Brain microvascular endothelial cell (primary cell): ENCODE results near the gene KHDRBS2.

ENCODE experiments used
- DNase-seq: peaks from one replicate; pipeline ENCODE4 v3.0.0-alpha.2; 2020
- H3K27ac ChIP-seq: fragments of 250-450 bp; sonication (Bioruptor Pico); 2 replicates; pipeline ENCODE4 v1.5.1; 2020; ENCODE audit warnings: mild to moderate bottlenecking, moderate library complexity
- H3K27me3 ChIP-seq: fragments of 250-450 bp; sonication (Bioruptor Pico); replicated peaks from 2 replicates; pipeline ENCODE4 v1.5.1; 2020; ENCODE audit warnings: mild to moderate bottlenecking
- H3K36me3 ChIP-seq: fragments of 250-450 bp; sonication (Bioruptor Pico); replicated peaks from 2 replicates; pipeline ENCODE4 v1.5.1; 2020; ENCODE audit warnings: mild to moderate bottlenecking
- H3K4me3 ChIP-seq: 2 replicates; pipeline ENCODE4 v1.5.1; 2011; ENCODE audit warnings: low read depth, mild to moderate bottlenecking, control low read depth, low read length, moderate library complexity
- in situ Hi-C: cut with HindIII; loops from 2 replicates; pipeline ENCODE4 v1.10.0; 2017; ENCODE audit warnings: low sequenced_read_pairs, low pct_ligation_motif_present
- TF ChIP-seq, protein P1 (sequence below): IDR thresholded peaks from 2 replicates; pipeline ENCODE4 v1.5.1; 2011; ENCODE audit warnings: low read depth, mild to moderate bottlenecking, moderate library complexity, low read length, control low read depth, inconsistent platforms; ENCODE audit errors: missing control alignments

Gene KHDRBS2

DNA sequence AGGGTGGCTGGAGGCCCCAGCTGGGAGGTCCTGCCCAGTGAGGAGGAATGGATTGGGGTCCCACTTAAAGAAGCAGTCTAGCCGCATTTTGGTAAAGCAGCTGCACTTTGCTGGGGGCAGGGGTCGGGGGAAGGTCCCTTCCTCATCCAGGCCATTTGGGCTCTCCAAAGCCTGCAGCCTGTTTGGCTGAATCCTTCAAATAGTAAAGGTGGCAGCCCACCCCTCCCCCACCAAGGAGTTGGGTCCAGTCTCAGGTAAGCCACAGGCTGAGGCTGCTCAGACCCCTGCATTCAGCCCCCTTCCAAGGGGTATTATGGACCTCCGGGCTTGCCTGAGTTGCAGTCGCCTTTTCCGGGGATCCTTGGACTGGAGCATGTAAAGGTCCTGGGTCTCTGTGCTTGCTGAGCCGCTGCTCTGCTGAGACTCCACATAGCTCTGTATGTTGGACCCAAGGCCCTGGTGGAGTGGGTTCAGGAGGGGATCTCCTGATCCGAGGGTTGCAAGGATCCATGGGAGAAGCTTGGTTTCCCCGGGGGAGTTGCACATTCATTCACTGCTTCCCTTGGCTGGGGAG is 417.4 kb downstream of the KHDRBS2 start:
- H3K27me3 ChIP-seq = no peaks in the 10 kb centered on the region
- DNase-seq = no peak
- no peaks in the 10 kb centered on the region for H3K36me3 ChIP-seq
- no peak overlapping the region for H3K27ac ChIP-seq
- in situ Hi-C loops = no loop called here
- no peak overlapping the region for H3K4me3 ChIP-seq
- TF ChIP-seq, protein P1, sequence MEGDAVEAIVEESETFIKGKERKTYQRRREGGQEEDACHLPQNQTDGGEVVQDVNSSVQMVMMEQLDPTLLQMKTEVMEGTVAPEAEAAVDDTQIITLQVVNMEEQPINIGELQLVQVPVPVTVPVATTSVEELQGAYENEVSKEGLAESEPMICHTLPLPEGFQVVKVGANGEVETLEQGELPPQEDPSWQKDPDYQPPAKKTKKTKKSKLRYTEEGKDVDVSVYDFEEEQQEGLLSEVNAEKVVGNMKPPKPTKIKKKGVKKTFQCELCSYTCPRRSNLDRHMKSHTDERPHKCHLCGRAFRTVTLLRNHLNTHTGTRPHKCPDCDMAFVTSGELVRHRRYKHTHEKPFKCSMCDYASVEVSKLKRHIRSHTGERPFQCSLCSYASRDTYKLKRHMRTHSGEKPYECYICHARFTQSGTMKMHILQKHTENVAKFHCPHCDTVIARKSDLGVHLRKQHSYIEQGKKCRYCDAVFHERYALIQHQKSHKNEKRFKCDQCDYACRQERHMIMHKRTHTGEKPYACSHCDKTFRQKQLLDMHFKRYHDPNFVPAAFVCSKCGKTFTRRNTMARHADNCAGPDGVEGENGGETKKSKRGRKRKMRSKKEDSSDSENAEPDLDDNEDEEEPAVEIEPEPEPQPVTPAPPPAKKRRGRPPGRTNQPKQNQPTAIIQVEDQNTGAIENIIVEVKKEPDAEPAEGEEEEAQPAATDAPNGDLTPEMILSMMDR = no peak

DNA sequence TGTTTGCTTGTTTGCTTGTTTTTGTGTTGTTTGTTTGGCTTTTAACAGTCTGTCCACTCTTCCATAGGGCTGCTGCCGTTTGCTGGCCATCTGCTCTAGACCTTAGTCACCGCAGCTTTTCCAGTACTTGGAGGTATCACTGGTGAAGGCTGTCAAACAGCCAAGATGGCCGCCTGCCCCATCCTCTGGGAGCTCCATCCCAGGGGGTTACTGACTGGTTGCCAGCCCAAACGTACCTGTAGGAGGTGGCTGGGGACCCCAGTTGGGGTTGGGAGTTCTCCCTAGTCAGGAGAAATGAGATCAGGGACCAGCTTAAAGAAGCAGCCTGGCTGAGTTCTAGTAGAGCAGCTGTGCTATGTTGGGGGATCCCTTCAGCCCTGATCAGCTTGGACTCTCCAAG is 418.4 kb downstream of the KHDRBS2 start:
- in situ Hi-C loops = no loop called here
- H3K27me3 ChIP-seq = no peaks in the 10 kb centered on the region
- TF ChIP-seq, protein P1 = no peak
- H3K36me3 ChIP-seq = no peaks in the 10 kb centered on the region
- no peak overlapping the region for H3K27ac ChIP-seq
- no peak for DNase-seq
- no peak overlapping the region for H3K4me3 ChIP-seq

DNA sequence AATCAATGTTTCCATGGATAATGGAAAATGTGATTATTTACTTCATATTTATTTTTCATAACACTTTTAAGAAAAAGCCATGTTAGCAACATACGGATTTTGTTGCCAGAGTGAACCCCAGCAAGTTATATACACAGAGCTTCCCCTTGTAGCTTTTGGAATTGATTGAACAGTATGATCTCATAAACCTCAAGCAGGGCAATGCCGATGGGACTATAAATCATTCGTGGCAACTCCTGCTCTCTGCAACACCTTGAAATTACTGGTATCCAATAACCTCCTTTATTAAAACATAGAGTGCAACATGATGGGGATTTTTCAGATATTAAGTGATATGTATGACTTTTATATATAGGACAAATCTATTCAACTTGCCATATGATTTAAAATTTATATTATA is 428.5 kb downstream of the KHDRBS2 start:
- H3K27ac ChIP-seq = no peak overlapping the region
- no peaks in the 10 kb centered on the region for H3K27me3 ChIP-seq
- in situ Hi-C loops = no loop called here
- no peaks in the 10 kb centered on the region for H3K36me3 ChIP-seq
- no peak for DNase-seq
- TF ChIP-seq, protein P1 = no peak
- no peak overlapping the region for H3K4me3 ChIP-seq

DNA sequence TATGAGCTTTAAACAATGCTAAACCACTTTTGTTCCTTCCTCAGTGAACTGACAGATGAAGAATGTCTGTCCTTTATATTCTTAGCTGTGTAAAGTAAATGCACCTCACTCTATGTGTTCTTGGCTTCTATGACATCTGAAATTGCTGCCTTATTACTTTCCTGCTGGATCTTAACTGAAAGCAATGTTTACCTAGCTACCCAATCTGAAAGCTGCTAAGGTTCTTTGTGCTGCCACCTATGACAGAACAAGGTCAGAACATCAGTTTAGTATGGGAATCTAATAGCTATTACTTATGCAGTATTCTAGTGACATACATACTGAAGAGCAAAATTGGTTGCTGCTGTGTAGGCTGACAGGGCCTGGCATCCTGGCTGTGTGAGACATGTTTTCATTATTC is 444.1 kb downstream of the KHDRBS2 start:
- TF ChIP-seq, protein P1 = no peak
- in situ Hi-C loops = no loop called here
- H3K36me3 ChIP-seq = no peaks in the 10 kb centered on the region
- H3K4me3 ChIP-seq = no peak overlapping the region
- no peak for DNase-seq
- H3K27me3 ChIP-seq = no peaks in the 10 kb centered on the region
- H3K27ac ChIP-seq = no peak overlapping the region

DNA sequence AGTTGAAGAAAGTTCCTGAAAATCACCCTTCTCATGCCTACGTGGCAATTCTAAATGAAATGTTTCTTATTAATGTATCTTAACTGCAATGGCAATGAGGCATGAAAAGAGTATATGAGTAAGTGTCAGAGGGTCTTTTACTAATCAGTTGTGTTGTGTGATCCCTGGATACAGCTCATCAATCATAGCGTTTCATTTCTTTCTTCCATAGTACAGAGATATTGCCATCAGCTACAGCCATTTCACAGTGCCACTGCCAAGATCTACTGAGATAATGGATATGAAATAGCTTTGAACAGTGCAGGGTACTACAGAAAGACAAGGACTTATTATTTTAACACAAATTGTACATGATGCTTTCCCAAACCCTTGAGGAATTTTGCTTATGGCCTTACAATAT is 450.8 kb downstream of the KHDRBS2 start:
- TF ChIP-seq, protein P1 = no peak
- H3K36me3 ChIP-seq = no peaks in the 10 kb centered on the region
- no peak overlapping the region for H3K27ac ChIP-seq
- in situ Hi-C loops = no loop called here
- H3K4me3 ChIP-seq = no peak overlapping the region
- no peak for DNase-seq
- H3K27me3 ChIP-seq = no peaks in the 10 kb centered on the region

DNA sequence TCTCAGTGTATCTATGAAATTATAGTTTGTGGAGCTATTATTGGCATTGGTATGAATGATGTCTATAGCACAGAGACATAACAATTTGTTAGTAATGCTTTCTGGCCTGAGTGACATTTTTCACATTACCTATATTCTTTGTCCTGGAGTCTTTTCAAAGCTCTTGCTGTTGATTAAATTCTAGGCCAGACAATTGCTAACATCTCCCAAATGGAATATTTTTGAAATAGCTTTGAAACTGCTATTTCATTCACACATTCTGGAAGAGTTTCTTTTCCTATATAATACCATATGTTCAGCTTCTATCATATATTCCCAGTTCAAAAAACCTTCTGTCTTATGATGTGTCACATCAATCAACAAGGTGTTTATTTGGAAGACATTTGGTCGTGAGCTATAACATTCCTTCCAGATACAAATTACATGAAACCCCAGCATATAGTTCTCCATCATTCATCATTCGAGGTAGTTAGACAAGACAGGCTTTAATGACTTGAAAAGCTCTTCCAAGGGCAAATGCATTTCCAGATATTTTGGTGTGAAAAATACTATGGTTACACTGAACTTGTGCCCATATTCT is 452.8 kb downstream of the KHDRBS2 start:
- Histone ChIP-seq H3K27ac (no peak overlapping the region), H3K27me3 (no peaks in the 10 kb centered on the region), H3K4me3 (no peak overlapping the region), H3K36me3 (no peaks in the 10 kb centered on the region)
- no peak for DNase-seq
- TF ChIP-seq, protein P1 = no peak
- in situ Hi-C loops = no loop called here
